IMR-90 (cell line): ENCODE results near the gene FMO2. TPM values are rescaled to one million over a fixed set of nuclear protein-coding genes. Genes with fewer than 3 reads are reported as not detected.

ENCODE experiments used
- ATAC-seq: fragments of 200-7000 bp; cut with Tn5 transposase; 2 replicates; pipeline ENCODE4 v1.9.1; 2020; ENCODE audit warnings: low read depth, mild to moderate bottlenecking, moderate library complexity
- BruUV-seq: library from RNA; stranded (reverse); fragments of 400-500 nt; replicated peaks from 2 replicates; lab custom pipeline; 2021; lab: Mats Ljungman, UMichigan
- CTCF ChIA-PET: fragments of 300-600 bp; formaldehyde crosslinking; extraction: SDS; loops from one replicate; lab custom pipeline; 2021; ENCODE audit warnings: antibody characterized with exemption; lab: Yijun Ruan, JAX
- POLR2A ChIA-PET: fragments of 300-600 bp; sonication (Branson Sonifier 250); formaldehyde crosslinking; loops from one replicate; lab custom pipeline; 2022; ENCODE audit warnings: antibody characterized with exemption; ENCODE audit not compliant: unreplicated experiment; lab: Charles Lee
- DNase-seq: peaks from one replicate; pipeline ENCODE4 v3.0.0; 2013
- H2AFZ ChIP-seq: replicated peaks from 2 replicates; pipeline ENCODE3; 2013; ENCODE audit warnings: low read length, mild to moderate bottlenecking; ENCODE audit not compliant: poor library complexity
- H2AK5ac ChIP-seq: 2 replicates; pipeline ENCODE4 v1.6.1; 2013; ENCODE audit warnings: low read depth, low read length, inconsistent platforms
- H2AK9ac ChIP-seq: replicated peaks from 2 replicates; pipeline ENCODE3; 2013; ENCODE audit warnings: mild to moderate bottlenecking, low read depth, low read length, moderate library complexity; ENCODE audit not compliant: poor library complexity
- H2BK120ac ChIP-seq: 2 replicates; pipeline ENCODE4 v1.6.1; 2013; ENCODE audit warnings: low read depth, low read length, inconsistent platforms
- H2BK15ac ChIP-seq: 3 replicates; pipeline ENCODE4 v1.6.1; 2013; ENCODE audit warnings: low read depth, low read length, inconsistent platforms
- H2BK20ac ChIP-seq: 2 replicates; pipeline ENCODE4 v1.6.1; 2013; ENCODE audit warnings: low read depth, mild to moderate bottlenecking, inconsistent platforms, low read length, moderate library complexity
- H2BK5ac ChIP-seq: 2 replicates; pipeline ENCODE4 v1.6.1; 2013; ENCODE audit warnings: mild to moderate bottlenecking, low read depth, low read length, inconsistent platforms; ENCODE audit not compliant: poor library complexity, severe bottlenecking
- H3K14ac ChIP-seq: replicated peaks from 2 replicates; pipeline ENCODE4 v1.6.1; 2013; ENCODE audit warnings: low read depth, low read length, inconsistent platforms
- H3K18ac ChIP-seq: 2 replicates; pipeline ENCODE4 v1.6.1; 2013; ENCODE audit warnings: low read depth, low read length, control low read depth
- H3K23ac ChIP-seq: 2 replicates; pipeline ENCODE4 v1.6.1; 2013; ENCODE audit warnings: low read depth, low read length, inconsistent platforms
- H3K27ac ChIP-seq: 2 replicates; pipeline ENCODE4 v1.5.1; 2013; ENCODE audit warnings: mild to moderate bottlenecking, control low read depth, low read length; ENCODE audit not compliant: insufficient read depth
- H3K27me3 ChIP-seq: 2 replicates; pipeline ENCODE4 v1.6.1; 2013; ENCODE audit warnings: low read length; ENCODE audit not compliant: control insufficient read depth, insufficient read depth
- H3K36me3 ChIP-seq: 2 replicates; pipeline ENCODE4 v1.6.1; 2013; ENCODE audit warnings: low read length, mixed read lengths; ENCODE audit not compliant: control insufficient read depth, insufficient read depth
- H3K4ac ChIP-seq: 2 replicates; pipeline ENCODE4 v1.6.1; 2013; ENCODE audit warnings: low read depth, low read length, inconsistent platforms
- H3K4me1 ChIP-seq: 2 replicates; pipeline ENCODE4 v1.6.1; 2013; ENCODE audit warnings: low read length, mixed read lengths; ENCODE audit not compliant: control insufficient read depth, insufficient read depth
- H3K4me2 ChIP-seq: 2 replicates; pipeline ENCODE4 v1.6.1; 2013; ENCODE audit warnings: low read depth, mild to moderate bottlenecking, control low read depth, low read length, moderate library complexity
- H3K4me3 ChIP-seq: 2 replicates; pipeline ENCODE4 v1.5.1; 2013; ENCODE audit warnings: low read depth, mild to moderate bottlenecking, control low read depth, low read length, moderate library complexity; ENCODE audit not compliant: insufficient read depth
- H3K56ac ChIP-seq: 2 replicates; pipeline ENCODE4 v1.6.1; 2013; ENCODE audit warnings: low read length, inconsistent platforms; ENCODE audit not compliant: insufficient read depth; ENCODE audit errors: extremely low read depth
- H3K79me1 ChIP-seq, 2 experiments: 2 replicates each; pipeline ENCODE4 v1.6.1; 2013; ENCODE audit warnings: low read length in 2 of 2, inconsistent platforms in 1 of 2, low read depth in 1 of 2
- H3K9ac ChIP-seq: 2 replicates; pipeline ENCODE4 v1.6.1; 2013; ENCODE audit warnings: low read depth, low read length, control low read depth
- H3K9me1 ChIP-seq: 2 replicates; pipeline ENCODE4 v1.6.1; 2013; ENCODE audit warnings: low read length, inconsistent platforms; ENCODE audit not compliant: insufficient read depth
- H3K9me3 ChIP-seq: 2 replicates; pipeline ENCODE4 v1.6.1; 2013; ENCODE audit warnings: low read length; ENCODE audit not compliant: control insufficient read depth, insufficient read depth
- H4K20me1 ChIP-seq: 2 replicates; pipeline ENCODE4 v1.6.1; 2013; ENCODE audit warnings: low read length, inconsistent platforms; ENCODE audit not compliant: insufficient read depth
- H4K5ac ChIP-seq: 2 replicates; pipeline ENCODE4 v1.6.1; 2013; ENCODE audit warnings: mild to moderate bottlenecking, low read depth, low read length, control low read depth
- H4K8ac ChIP-seq, 2 experiments: 2 replicates each; pipeline ENCODE4 v1.6.1; 2013; ENCODE audit warnings: low read depth in 2 of 2, low read length in 2 of 2, control low read depth in 1 of 2, inconsistent platforms in 1 of 2
- H4K91ac ChIP-seq: 2 replicates; pipeline ENCODE4 v1.6.1; 2013; ENCODE audit warnings: low read depth, low read length, inconsistent platforms; ENCODE audit not compliant: insufficient read depth
- BHLHE40 ChIP-seq: fragments of 150-350 bp; IDR thresholded peaks from 2 replicates; pipeline ENCODE4 v1.6.1; 2016; ENCODE audit warnings: mild to moderate bottlenecking, low read depth, low read length
- CEBPB ChIP-seq: IDR thresholded peaks from 2 replicates; pipeline ENCODE4 v1.6.1; 2012; ENCODE audit warnings: low read depth, low read length, improper control_type of control experiment
- CHD1 ChIP-seq: IDR thresholded peaks from 2 replicates; pipeline ENCODE4 v1.6.1; 2012; ENCODE audit warnings: low read depth, low read length, improper control_type of control experiment
- CTCF ChIP-seq: conservative IDR thresholded peaks from 2 replicates; pipeline ENCODE4 v1.5.1; 2012; ENCODE audit warnings: mild to moderate bottlenecking, low read depth, low read length, improper control_type of control experiment
- ELK1 ChIP-seq: fragments of 150-350 bp; IDR thresholded peaks from 2 replicates; pipeline ENCODE4 v1.6.1; 2016; ENCODE audit warnings: low read depth, mild to moderate bottlenecking, low read length, moderate library complexity, borderline replicate concordance
- FOS ChIP-seq: fragments of 150-350 bp; IDR thresholded peaks from 2 replicates; pipeline ENCODE4 v1.6.1; 2016; ENCODE audit warnings: low read depth, low read length
- MAFK ChIP-seq: IDR thresholded peaks from 2 replicates; pipeline ENCODE4 v1.6.1; 2012; ENCODE audit warnings: low read depth, low read length, improper control_type of control experiment
- MAZ ChIP-seq: IDR thresholded peaks from 2 replicates; pipeline ENCODE4 v1.6.1; 2012; ENCODE audit warnings: low read depth, mild to moderate bottlenecking, low read length, improper control_type of control experiment, moderate library complexity, borderline replicate concordance
- MXI1 ChIP-seq: IDR thresholded peaks from 2 replicates; pipeline ENCODE4 v1.6.1; 2012; ENCODE audit warnings: low read depth, mild to moderate bottlenecking, low read length, moderate library complexity, borderline replicate concordance
- NFE2L2 ChIP-seq: fragments of 150-350 bp; IDR thresholded peaks from 2 replicates; pipeline ENCODE4 v1.6.1; 2016; ENCODE audit warnings: low read depth, mild to moderate bottlenecking, low read length
- POLR2A ChIP-seq: IDR thresholded peaks from 2 replicates; pipeline ENCODE4 v1.6.1; 2012; ENCODE audit warnings: mild to moderate bottlenecking, low read depth, low read length
- RAD21 ChIP-seq: IDR thresholded peaks from 2 replicates; pipeline ENCODE4 v1.6.1; 2012; ENCODE audit warnings: low read length, improper control_type of control experiment
- RCOR1 ChIP-seq: IDR thresholded peaks from 2 replicates; pipeline ENCODE4 v1.6.1; 2012; ENCODE audit warnings: mild to moderate bottlenecking, low read length, improper control_type of control experiment; ENCODE audit not compliant: insufficient replicate concordance
- RFX5 ChIP-seq: IDR thresholded peaks from 2 replicates; pipeline ENCODE4 v1.8.0; 2012; ENCODE audit warnings: low read depth, mild to moderate bottlenecking, low read length, moderate library complexity
- SMC3 ChIP-seq: fragments of 150-350 bp; IDR thresholded peaks from 2 replicates; pipeline ENCODE4 v1.6.1; 2016; ENCODE audit warnings: low read depth, mild to moderate bottlenecking, antibody characterized with exemption, low read length, moderate library complexity
- WGBS, 2 experiments: methylation state at CpG; one replicate each; pipeline versions ENCODE4 v1.1.5 to v1.1.7; 2013; ENCODE audit warnings: missing lambda C conversion rate in 2 of 2; ENCODE audit not compliant: insufficient read length in 1 of 2; ENCODE audit errors: extremely low coverage in 2 of 2; 5-methylcytosine and 5-hydroxymethylcytosine counted together
- dilution Hi-C: fragments of 300-500 bp; cut with HindIII; formaldehyde crosslinking; loops from one replicate; pipeline ENCODE4 v1.14.3; 2018; ENCODE audit warnings: low sequenced_read_pairs; ENCODE audit not compliant: unreplicated experiment
- in situ Hi-C: fragments of 300-500 bp; cut with MboI; formaldehyde crosslinking; loops from 3 replicates; pipeline ENCODE4 v1.14.3; 2019; ENCODE audit warnings: low sequenced_read_pairs, inconsistent platforms, mixed read lengths
- intact Hi-C: fragments of 100-400 bp; cut with micrococcal nuclease; formaldehyde crosslinking; loops from 2 replicates; pipeline ENCODE4 v1.10.0; 2022
- polyA plus RNA-seq, 3 experiments: library from polyadenylated mRNA; depleted of rRNA; stranded (reverse); fragments of >200 nt; gene quantifications; 2 replicates each; pipeline ENCODE4 v1.2.3, GENCODE V29; 2012; ENCODE audit warnings: low replicate concordance in 1 of 3
- total RNA-seq: library from RNA; depleted of rRNA; stranded (reverse); fragments of >200 nt; gene quantifications from 2 replicates; pipeline ENCODE4 v1.2.3, GENCODE V29; 2012
- TF ChIP-seq, protein P1 (sequence below): fragments of 150-350 bp; IDR thresholded peaks from 2 replicates; pipeline ENCODE4 v1.6.1; 2017; ENCODE audit warnings: mild to moderate bottlenecking, antibody characterized with exemption, low read length, low read depth

The FMO2 gene
- total and polyA plus RNA-seq, 2 of the 4 experiments (the other 2 are of a cell fraction) = under 0.01 to 0.05 TPM

DNA sequence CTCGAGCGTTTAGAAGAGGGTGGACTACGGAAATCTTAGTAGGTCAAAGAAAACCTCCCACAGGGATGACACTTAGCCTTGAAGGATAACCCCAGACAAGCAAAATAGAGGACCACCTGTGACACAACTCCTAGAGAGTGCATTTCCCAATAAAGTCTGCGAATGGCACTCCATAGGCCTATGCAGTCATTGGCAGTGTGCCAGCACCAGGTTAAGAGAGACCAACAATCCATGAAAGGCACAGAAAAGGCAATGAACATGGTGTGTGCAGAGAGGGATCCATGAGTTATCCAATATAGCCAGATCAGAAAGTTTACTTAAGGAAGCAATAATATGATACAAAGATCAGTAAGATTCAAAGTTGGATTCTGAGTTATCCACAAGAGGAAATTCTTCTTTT is 45.2 kb upstream of the FMO2 start:
- BruUV-seq = no TSS peak
- Histone ChIP-seq H3K23ac (no peak overlapping the region), H2BK5ac (no peak overlapping the region), H3K9me3 (no peaks in the 10 kb centered on the region), H3K18ac (peak overlapping the region; percentile 93), H3K4me1 (peaks cover 13% of the 10 kb centered on the region), H4K5ac (peak overlapping the region; percentile 85), H3K4me2 (no peak overlapping the region), H3K79me1 (no peaks in the 10 kb centered on the region), H3K9me1 (no peaks in the 10 kb centered on the region; the same call in 1 of the 2 replicates), H4K8ac (no peak overlapping the region), H2BK15ac (no peak overlapping the region), H3K14ac (no peak overlapping the region), H2AK9ac (no peak overlapping the region), H2AK5ac (no peak overlapping the region), H3K4ac (no peak overlapping the region), H2AFZ (no peak overlapping the region), H3K4me3 (no peak overlapping the region), H3K9ac (no peak overlapping the region), H2BK20ac (0 out of 2 replicates have a peak overlapping the region, but pooled peaks have one; percentile 1), H2BK120ac (no peak overlapping the region), H3K36me3 (no peaks in the 10 kb centered on the region), H4K91ac (no peak overlapping the region; the same call in 1 of the 2 replicates), H4K20me1 (no peaks in the 10 kb centered on the region), H3K56ac (no peak overlapping the region), H3K27me3 (no peaks in the 10 kb centered on the region; the same call in 1 of the 2 replicates), H3K27ac (no peak overlapping the region)
- ATAC-seq = no peak
- dilution Hi-C loops (no loop called here), in situ Hi-C loops (no loop called here), intact Hi-C loops (loop anchor here (5.0 kb wide), 1 partner anchor 172 kb away; the partner anchor contains the start of gene FMO4)
- ChIA-PET POLR2A (no interaction called here), CTCF (interaction anchor here (0.7 kb wide), 1 partner anchor 12 kb away, joined by 3 read pairs; no protein-coding TSS in a partner anchor)
- no CpG with 5 or more reads among the region's 4 CpGs for WGBS, 2 experiments
- DNase-seq = no peak
- no peak for TF ChIP-seq RFX5
- TF ChIP-seq FOS = no peak
- TF ChIP-seq NFE2L2 = no peak
- no peak for TF ChIP-seq MAFK
- TF ChIP-seq POLR2A = no peak
- TF ChIP-seq CEBPB = no peak
- no peak for TF ChIP-seq ELK1
- no peak for TF ChIP-seq CTCF
- no peak for TF ChIP-seq MAZ
- no peak for TF ChIP-seq RCOR1
- no peak for TF ChIP-seq CHD1
- no peak for TF ChIP-seq BHLHE40
- TF ChIP-seq MXI1 = no peak
- TF ChIP-seq, protein P1, sequence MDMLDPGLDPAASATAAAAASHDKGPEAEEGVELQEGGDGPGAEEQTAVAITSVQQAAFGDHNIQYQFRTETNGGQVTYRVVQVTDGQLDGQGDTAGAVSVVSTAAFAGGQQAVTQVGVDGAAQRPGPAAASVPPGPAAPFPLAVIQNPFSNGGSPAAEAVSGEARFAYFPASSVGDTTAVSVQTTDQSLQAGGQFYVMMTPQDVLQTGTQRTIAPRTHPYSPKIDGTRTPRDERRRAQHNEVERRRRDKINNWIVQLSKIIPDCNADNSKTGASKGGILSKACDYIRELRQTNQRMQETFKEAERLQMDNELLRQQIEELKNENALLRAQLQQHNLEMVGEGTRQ = no peak
- no peak for TF ChIP-seq SMC3
- TF ChIP-seq RAD21 = no peak
